Kidney (tissue), 14 donors: ENCODE results near the gene RNF17. TPM values are rescaled to one million over a fixed set of nuclear protein-coding genes. Genes with fewer than 3 reads are reported as not detected.

Experiments
- DNase-seq, 5 donors: peaks; one replicate each; pipeline ENCODE4 v3.0.0-alpha.2; 2013 to 2020
- FAIRE-seq: peaks from 2 replicates; lab custom pipeline; 2012; peaks lifted over from hg19 to GRCh38; lab: Jason Lieb, UNC
- H3K27ac ChIP-seq, 2 donors: one replicate each; pipeline ENCODE4 v1.7.0; 2013; ENCODE audit warnings: low read depth in 2 of 2, low read length in 2 of 2, inconsistent platforms in 1 of 2
- H3K27me3 ChIP-seq: one replicate; pipeline ENCODE4 v1.7.1; 2013; ENCODE audit warnings: low read length, inconsistent platforms; ENCODE audit not compliant: control insufficient read depth, insufficient read depth
- H3K36me3 ChIP-seq, 3 donors: one replicate each; pipeline versions ENCODE4 v1.7.0 to v1.7.1; 2013; ENCODE audit warnings: low read length in 3 of 3, control low read depth in 1 of 3, inconsistent platforms in 1 of 3; ENCODE audit not compliant: insufficient read depth in 3 of 3, control insufficient read depth in 2 of 3
- H3K4me1 ChIP-seq, 3 donors: one replicate each; pipeline versions ENCODE4 v1.7.0 to v1.7.1; 2013; ENCODE audit warnings: low read length in 3 of 3, inconsistent platforms in 1 of 3, low read depth in 1 of 3; ENCODE audit not compliant: control insufficient read depth in 2 of 3, insufficient read depth in 2 of 3
- H3K4me3 ChIP-seq, 3 donors: one replicate each; pipeline versions ENCODE4 v1.7.0 to v1.8.1; 2013; ENCODE audit warnings: low read length in 3 of 3, control low read depth in 1 of 3, inconsistent platforms in 1 of 3
- H3K9ac ChIP-seq, 3 donors: one replicate each; pipeline versions ENCODE4 v1.7.0 to v1.7.1; 2013; ENCODE audit warnings: low read length in 3 of 3, control low read depth in 1 of 3, inconsistent platforms in 1 of 3
- H3K9me3 ChIP-seq, 3 donors: one replicate each; pipeline versions ENCODE4 v1.7.0 to v1.7.1; 2013; ENCODE audit warnings: low read length in 3 of 3, control low read depth in 1 of 3, inconsistent platforms in 1 of 3; ENCODE audit not compliant: control insufficient read depth in 2 of 3, insufficient read depth in 1 of 3
- intact Hi-C: fragments of 100-400 bp; cut with DNase I; formaldehyde crosslinking; loops from one replicate; pipeline ENCODE4 v1.11.1; 2022
- polyA plus RNA-seq: library from polyadenylated mRNA; stranded (reverse); fragments of 350-450 nt; fragmentation: Illumina TruSeq; extraction: RNeasy Lipid Tissue Mini Kit (QIAGEN cat#74804); gene quantifications from one replicate; pipeline ENCODE4 v1.2.3, GENCODE V29; 2014; ENCODE audit warnings: low read depth, low replicate concordance; ENCODE audit not compliant: insufficient read depth
- total RNA-seq: library from RNA; stranded (reverse); fragmentation: NEBNext Ultra II Directional; extraction: Animal tissue kit (Norgen Biotek cat#: 25700); gene quantifications from one replicate; pipeline ENCODE4 v1.2.1, GENCODE V29; 2021
- TF ChIP-seq, protein P1 (sequence below): IDR thresholded peaks from 3 replicates; pipeline ENCODE4 v1.5.1; 2012; ENCODE audit warnings: mild to moderate bottlenecking, moderate library complexity, borderline replicate concordance; ENCODE audit not compliant: insufficient read depth; ENCODE audit errors: extremely low read depth
- donor health status: control.
- donor health status: control.
- donor health status: control.
- donor health status: control.
- donor health status: control.
- donor health status: DM: yes; HTN: yes; CAD: no.
- donor health status: Normal renal cell carcinoma (clear cell type).

Gene RNF17
- total and polyA plus RNA-seq, 2 donors from 2014 or later = not detected

DNA sequence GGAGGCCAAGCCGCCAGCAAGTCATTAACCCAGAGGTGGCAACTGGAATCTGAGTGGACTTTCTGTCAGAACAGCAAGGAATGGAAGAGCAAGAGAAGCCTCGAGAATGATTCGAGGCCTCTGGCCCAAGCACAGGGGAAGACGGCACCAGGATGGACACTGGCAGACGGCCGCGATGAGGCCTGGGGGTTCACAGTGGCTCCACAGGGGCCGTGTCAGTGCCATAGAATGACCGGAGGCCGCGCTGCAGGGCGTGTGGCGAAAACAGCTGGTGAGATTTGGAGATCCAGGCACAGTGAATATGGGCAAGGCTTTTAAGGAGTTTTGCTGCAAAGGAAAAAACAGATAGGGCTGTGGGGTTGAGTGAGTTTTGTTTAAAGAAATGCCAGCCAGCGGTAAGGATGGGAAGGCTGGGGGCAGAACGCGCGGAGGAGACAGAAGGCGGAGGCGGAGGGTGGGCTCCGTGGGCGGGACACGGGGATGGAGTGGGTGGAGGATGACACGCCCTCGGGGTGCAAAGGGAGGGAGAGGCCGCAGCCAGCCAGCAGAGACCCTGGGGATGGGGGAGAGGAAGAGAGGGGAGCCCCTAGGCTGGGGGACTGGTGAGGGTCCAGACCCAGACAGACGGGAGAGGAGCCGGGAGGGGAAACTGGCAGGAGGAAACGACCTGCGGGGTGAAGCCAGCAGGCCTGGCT lies 130.5 kb downstream of the RNF17 start:
- Histone ChIP-seq H3K4me3 (no peak overlapping the region), H3K4me1 (no peaks in the 10 kb centered on the region), H3K9ac (no peak overlapping the region), H3K9me3 (no peaks in the 10 kb centered on the region), H3K27me3 (no peaks in the 10 kb centered on the region), H3K27ac (no peak overlapping the region), H3K36me3 (no peaks in the 10 kb centered on the region)
- intact Hi-C loops = no loop called here
- no peak for FAIRE-seq
- no peak for DNase-seq
- TF ChIP-seq, protein P1, sequence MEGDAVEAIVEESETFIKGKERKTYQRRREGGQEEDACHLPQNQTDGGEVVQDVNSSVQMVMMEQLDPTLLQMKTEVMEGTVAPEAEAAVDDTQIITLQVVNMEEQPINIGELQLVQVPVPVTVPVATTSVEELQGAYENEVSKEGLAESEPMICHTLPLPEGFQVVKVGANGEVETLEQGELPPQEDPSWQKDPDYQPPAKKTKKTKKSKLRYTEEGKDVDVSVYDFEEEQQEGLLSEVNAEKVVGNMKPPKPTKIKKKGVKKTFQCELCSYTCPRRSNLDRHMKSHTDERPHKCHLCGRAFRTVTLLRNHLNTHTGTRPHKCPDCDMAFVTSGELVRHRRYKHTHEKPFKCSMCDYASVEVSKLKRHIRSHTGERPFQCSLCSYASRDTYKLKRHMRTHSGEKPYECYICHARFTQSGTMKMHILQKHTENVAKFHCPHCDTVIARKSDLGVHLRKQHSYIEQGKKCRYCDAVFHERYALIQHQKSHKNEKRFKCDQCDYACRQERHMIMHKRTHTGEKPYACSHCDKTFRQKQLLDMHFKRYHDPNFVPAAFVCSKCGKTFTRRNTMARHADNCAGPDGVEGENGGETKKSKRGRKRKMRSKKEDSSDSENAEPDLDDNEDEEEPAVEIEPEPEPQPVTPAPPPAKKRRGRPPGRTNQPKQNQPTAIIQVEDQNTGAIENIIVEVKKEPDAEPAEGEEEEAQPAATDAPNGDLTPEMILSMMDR = no peak

DNA sequence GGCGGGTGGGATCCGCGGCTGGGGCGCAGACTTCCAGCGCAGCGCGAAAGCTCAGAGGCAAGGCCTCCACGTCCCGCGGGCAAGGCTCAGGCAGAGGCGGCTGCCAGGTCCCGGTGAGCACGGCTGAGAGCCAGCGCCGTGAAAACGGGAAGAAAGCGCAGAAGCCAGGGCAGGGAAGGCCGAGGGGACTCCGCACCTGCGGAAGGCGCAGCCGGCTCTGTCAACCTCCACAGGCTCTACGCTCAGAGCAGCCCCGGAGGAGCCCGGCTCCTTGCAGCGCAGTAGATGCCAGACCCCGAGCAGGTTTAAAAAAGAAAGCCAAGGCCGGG lies 131.0 kb downstream of the RNF17 start:
- Histone ChIP-seq H3K36me3 (no peaks in the 10 kb centered on the region), H3K4me1 (no peaks in the 10 kb centered on the region), H3K27ac (no peak overlapping the region), H3K4me3 (no peak overlapping the region), H3K9me3 (no peaks in the 10 kb centered on the region), H3K27me3 (no peaks in the 10 kb centered on the region), H3K9ac (no peak overlapping the region)
- DNase-seq (no peak), FAIRE-seq (no peak)
- intact Hi-C loops = no loop called here
- TF ChIP-seq, protein P1 = no peak

DNA sequence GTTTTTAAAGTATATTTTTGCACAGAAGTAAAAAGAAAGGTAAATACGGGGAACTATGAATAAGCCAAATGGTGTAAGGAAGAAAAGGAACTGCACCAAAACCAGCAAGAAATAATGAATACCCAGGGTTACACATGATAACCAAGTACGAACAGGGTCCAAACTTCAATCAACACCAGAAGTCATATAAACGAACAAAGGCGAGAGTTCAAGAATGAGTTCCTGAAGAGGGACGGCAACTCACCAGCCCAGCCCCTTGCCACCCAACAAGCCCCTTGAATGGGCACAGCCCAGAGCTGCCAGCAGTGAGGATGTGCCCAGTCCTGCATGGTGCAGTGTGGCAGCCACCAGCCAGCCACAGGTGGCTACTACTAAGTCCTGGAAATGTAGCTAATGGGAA lies 132.1 kb downstream of the RNF17 start:
- Histone ChIP-seq H3K4me3 (no peak overlapping the region), H3K27me3 (no peaks in the 10 kb centered on the region), H3K9ac (no peak overlapping the region), H3K9me3 (no peaks in the 10 kb centered on the region), H3K27ac (no peak overlapping the region), H3K4me1 (no peaks in the 10 kb centered on the region), H3K36me3 (no peaks in the 10 kb centered on the region)
- DNase-seq = no peak
- intact Hi-C loops = no loop called here
- no peak for FAIRE-seq
- TF ChIP-seq, protein P1 = no peak

DNA sequence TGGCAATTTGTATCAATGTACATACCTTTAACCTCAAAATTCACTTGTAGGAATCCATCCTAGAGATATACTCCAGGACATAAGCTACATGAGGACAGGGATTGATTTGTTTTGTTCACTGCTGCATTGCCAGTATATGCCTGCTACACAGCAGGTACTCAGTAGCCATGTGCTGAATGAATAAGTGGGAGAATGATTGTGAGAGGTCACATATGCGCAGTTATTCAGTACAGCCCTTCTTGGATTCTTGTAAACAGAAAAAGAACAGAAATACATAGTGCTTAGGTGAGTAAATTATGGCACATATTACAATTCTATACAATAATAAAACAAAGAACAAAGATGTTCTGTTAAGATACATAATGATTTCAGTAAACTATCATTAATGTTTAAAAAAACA lies 133.3 kb downstream of the RNF17 start:
- no peaks in the 10 kb centered on the region for H3K9me3 ChIP-seq
- TF ChIP-seq, protein P1 = no peak
- no peak overlapping the region for H3K4me3 ChIP-seq
- no peaks in the 10 kb centered on the region for H3K4me1 ChIP-seq
- H3K27me3 ChIP-seq = no peaks in the 10 kb centered on the region
- intact Hi-C loops = no loop called here
- H3K27ac ChIP-seq = no peak overlapping the region
- FAIRE-seq = no peak
- H3K9ac ChIP-seq = no peak overlapping the region
- H3K36me3 ChIP-seq = no peaks in the 10 kb centered on the region
- DNase-seq = no peak
